Cerebellar cortex (tissue), 1 donor: ENCODE measurements around the gene C4orf33.

Experiments used
- DNase-seq: peaks from one replicate; pipeline ENCODE4 v3.0.0-alpha.2; 2015; ENCODE audit warnings: low spot score

Gene C4orf33

GRCh38 chr4:129129143-129129542, 33.2 kb downstream of the C4orf33 start:
- DNase-seq: no peak

GRCh38 chr4:129131343-129131742, 35.4 kb downstream of the C4orf33 start:
- no peak for DNase-seq

GRCh38 chr4:129136433-129136832, 40.5 kb downstream of the C4orf33 start:
- no peak for DNase-seq

DNA sequence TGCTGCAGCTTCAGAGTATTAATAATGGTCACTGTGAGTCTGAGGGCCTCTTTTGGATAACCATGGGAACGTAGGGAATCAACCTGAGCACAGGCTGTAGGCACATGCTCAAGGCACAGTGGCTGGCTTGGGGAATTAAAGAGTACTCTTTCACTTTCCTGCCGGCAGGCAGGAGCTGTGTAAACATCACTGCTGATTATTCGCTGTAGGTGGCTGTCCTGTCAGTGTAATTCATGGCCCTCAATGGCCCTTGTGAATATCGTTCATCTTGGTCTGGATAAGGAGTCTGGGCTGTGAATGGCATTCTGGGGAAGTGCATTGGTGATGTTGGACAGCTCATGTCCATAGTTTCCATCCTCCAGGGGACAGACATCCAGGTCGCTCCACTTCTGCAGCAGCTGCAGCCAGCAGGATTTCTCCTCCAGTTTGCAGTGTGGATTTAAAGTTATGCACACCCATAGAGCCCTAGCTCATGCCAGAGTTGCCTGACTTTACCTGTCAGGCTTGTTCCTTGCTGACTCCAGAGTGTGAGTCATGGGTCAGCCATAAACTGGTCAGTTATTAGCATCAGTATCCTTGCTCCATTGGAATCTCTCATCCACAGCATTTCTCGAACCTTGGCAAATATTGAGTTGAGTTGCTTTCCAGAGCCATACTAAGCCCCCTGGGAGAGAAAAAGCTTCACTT, 43.0 kb downstream of the C4orf33 start:
- DNase-seq: no peak

DNA sequence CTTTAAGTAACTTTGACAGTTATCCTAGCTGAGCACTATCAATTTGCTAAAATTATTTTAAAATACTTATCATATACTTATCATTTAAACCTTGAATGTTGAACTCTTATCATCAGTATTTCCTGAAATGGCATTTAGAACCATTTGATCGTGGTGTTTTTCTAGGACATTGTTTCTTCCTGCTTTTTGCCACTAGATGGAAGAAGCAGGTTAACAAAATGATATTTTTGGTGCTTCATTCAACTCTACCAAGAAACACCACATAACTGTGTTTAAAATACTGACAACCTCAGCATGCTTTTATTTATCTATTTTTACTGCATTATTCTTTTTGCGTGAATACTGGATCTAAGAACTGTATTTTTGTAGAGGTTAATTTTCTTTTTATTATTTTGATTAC, 44.6 kb downstream of the C4orf33 start:
- DNase-seq: peak; percentile 14

- DNase-seq: no peak
Measured at GRCh38 chr4:129143359-129143758, 47.4 kb downstream of the C4orf33 start.

DNA sequence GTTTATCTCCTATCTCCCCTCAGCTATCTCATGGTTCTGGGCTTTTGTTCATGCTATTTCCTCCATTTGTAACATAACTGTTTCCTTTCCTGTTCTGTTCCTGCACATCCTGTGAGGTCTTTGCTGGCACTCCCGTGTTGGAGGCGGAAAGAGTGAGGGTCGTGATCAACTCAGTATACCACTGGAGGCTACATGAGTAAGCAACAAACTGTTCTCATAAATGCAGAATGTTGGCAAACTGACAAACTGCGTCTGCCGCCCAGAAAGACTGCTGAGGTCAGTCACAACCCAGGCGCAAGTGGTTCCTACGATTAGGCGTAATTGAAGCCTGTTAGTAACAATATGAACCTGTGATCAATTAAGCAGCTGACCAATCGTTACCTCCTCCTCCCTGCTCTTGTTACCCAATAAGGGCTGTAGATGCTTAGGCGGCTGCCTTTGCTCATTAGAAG, 48.8 kb downstream of the C4orf33 start:
- DNase-seq: no peak

- DNase-seq: no peak
Measured at GRCh38 chr4:129145222-129145730, 49.3 kb downstream of the C4orf33 start.

DNA sequence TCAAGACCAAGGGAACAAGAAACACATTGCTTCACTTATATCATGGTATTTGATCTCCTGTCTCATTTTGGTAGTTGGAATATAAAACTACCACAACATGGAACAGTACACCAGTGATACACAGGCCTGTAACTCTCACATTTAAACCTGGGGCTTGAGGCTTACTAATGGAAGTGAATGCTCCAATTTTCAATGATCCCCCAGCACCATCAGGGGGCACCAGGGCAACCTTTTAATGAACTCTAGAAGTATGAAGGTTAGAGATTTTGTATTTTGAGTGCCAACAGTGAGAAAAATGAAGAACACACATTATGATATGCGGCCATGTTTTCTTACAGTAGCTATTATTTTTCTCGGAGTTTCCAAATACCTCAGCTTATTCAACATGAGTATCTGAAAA, 50.7 kb downstream of the C4orf33 start:
- DNase-seq: no peak

DNA sequence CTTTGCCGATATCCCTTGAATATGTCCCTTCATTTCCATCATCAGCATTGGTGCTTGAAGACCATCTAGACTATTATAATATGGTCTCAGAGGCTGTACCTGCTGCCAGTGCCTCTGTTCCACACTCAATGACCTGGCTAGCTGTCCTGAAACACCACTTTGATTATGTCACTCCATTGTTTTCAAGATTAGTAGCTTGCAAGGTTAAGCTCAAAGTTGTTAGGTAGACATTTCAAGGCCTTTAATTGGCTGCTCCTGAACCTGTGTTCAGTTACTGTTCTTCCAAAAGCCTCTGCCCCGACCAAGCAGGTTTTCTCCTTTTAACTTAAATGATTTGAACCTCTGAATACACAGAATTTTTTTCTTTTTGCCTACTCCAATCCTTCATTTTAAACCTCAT, 52.9 kb downstream of the C4orf33 start:
- DNase-seq: no peak

- no peak for DNase-seq
Measured at GRCh38 chr4:129149906-129150305, 54.0 kb downstream of the C4orf33 start.

- no peak for DNase-seq
Measured at GRCh38 chr4:129152350-129152749, 56.4 kb downstream of the C4orf33 start.

GRCh38 chr4:129153700-129154099, 57.7 kb downstream of the C4orf33 start:
- DNase-seq: no peak

DNA sequence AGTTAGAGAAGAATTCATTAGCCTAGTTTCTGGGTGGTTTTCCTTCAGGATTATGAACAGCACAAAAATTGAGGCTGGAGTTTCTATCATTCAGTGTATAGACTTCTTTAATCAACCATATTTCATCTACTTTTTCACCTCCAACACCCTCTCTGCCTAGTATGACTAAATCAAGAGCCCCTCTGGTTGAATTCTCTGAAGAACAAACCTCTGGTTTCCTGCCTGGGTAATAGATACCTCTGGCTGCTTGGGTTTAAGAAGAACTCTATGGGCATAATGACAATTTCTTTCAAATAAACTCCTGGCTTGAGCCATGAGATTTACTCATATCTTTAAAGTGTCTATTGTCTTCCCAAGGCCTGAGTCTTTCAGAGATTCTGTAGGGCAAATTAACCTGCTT, 66.5 kb downstream of the C4orf33 start:
- no peak for DNase-seq

DNA sequence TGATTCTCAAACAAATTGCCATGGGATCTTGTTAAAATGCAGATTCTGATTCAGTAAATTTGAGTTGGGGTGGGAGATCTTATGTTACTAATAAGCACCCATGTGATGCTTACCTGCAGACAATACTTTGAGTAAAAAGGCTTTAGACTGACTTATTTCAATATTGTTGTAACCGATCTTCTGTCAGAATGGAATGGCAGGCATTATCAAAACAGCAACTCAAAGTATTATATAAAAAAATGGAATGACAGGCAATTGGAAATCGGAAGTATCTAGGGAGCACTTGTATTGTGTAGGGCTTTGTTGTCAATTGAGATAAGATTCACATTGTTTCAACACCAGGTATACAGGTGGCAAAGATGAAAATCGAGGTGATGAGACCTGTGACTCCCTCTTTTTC, 67.5 kb downstream of the C4orf33 start:
- no peak for DNase-seq

GRCh38 chr4:129164243-129164642, 68.3 kb downstream of the C4orf33 start:
- DNase-seq: no peak
